Activated naive CD4-positive, alpha-beta T cell treated with anti-CD3 and anti-CD28 coated beads, Interleukin-2, amount 50 U/mL, for 72 hours (primary cell): ENCODE results near the gene ADAMTS20. TPM values are rescaled to one million over a fixed set of nuclear protein-coding genes. Genes with fewer than 3 reads are reported as not detected.

Experiments used
- ATAC-seq, 2 donors: fragments of 150-1000 bp; cut with Tn5 transposase; 2 replicates each; pipeline ENCODE4 v1.10.0; 2021; ENCODE audit warnings: mild to moderate bottlenecking in 2 of 2, moderate library complexity in 2 of 2
- DNase-seq, 2 donors: peaks; one replicate each; pipeline ENCODE4 v3.0.0; 2021 to 2022; ENCODE audit warnings: low spot score in 2 of 2
- H3K27ac Mint-ChIP-seq, 2 donors: one replicate each; pipeline ENCODE4 v1.8.0; 2022; ENCODE audit warnings: mild to moderate bottlenecking in 2 of 2, mixed read lengths in 2 of 2
- H3K36me3 Mint-ChIP-seq, 2 donors: one replicate each; pipeline ENCODE4 v1.8.0; 2022; ENCODE audit warnings: mixed read lengths in 2 of 2
- H3K9me3 Mint-ChIP-seq, 2 donors: one replicate each; pipeline ENCODE4 v1.8.0; 2022; ENCODE audit warnings: mixed read lengths in 2 of 2
- total RNA-seq, 2 donors: library from RNA; stranded (reverse); gene quantifications; one replicate each; pipeline ENCODE4 v1.2.3, GENCODE V29; 2022

The ADAMTS20 gene
- total RNA-seq, 2 donors from 2014 or later: not detected

DNA sequence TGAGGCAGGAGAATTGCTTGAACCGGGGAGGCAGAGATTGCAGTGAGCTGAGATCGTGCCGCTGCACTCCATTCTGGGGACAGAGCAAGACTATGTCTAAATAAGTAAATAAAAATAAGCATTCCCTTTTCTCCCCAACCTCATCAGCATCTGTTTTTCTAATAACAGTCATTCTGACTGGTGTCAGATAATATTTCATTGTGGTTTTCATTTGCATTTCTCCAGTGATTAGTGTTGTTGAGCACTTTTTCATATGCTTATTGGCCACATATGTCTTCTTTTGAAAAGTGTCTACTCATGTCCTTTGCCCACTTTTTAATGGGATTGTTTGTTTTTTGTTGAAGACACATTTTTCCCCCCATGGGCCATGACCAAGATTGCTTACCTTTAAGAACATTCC lies 243.2 kb downstream of the ADAMTS20 start:
- H3K36me3 Mint-ChIP-seq: no peaks in the 10 kb centered on the region

DNA sequence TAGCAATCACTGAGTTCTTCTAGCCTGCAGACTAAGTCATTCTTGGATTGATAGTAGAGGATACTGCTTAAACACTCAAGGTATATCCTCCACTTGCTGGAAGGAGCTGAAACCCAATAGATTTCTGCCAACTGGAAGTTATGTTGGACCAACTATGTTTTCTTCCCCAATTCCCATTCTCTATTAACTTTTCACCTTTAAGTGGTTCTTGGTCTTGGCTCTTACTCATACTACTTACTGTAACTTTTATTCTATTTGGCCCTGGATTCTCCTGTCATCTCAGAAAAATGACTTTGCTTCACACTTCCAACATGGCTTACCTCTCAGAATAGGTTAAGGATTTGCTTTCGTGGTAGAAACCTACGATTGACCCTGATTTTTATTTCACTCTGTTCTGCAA lies 244.9 kb downstream of the ADAMTS20 start:
- Mint-ChIP-seq H3K27ac (no peak overlapping the region), H3K9me3 (peaks cover 6 to 17% of the 10 kb centered on the region in 2 donors), H3K36me3 (no peaks in the 10 kb centered on the region)
- no peak for ATAC-seq
- DNase-seq: no peak

More for the DNA sequence above, 243.2 kb downstream of the ADAMTS20 start:
- Mint-ChIP-seq H3K27ac (no peak overlapping the region), H3K9me3 (peaks cover 6 to 17% of the 10 kb centered on the region in 2 donors)
- ATAC-seq (no peak), DNase-seq (no peak)

DNA sequence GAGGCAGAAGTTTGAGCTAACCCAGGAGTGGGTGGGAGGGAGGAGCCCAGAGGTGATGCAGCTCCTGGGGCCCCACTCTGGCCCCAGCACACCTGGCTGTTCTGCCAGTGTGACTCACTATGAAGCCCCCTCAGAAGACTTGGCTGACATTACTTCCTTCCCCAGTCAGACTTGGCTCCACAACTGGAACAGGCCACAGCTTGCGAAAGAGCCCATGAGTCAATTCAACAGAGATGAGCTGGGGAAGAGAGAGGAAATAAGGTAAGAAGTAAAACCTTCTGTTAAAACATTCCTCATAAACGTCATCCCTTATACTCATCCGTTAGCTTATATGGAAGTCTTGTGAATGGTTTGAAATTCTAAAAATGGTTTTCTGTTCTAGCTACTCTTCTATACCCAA lies 245.9 kb downstream of the ADAMTS20 start:
- H3K27ac Mint-ChIP-seq: no peak overlapping the region
- peaks cover 4 to 15% of the 10 kb centered on the region in 2 donors for H3K9me3 Mint-ChIP-seq
- H3K36me3 Mint-ChIP-seq: no peaks in the 10 kb centered on the region
- ATAC-seq: no peak
- no peak for DNase-seq

DNA sequence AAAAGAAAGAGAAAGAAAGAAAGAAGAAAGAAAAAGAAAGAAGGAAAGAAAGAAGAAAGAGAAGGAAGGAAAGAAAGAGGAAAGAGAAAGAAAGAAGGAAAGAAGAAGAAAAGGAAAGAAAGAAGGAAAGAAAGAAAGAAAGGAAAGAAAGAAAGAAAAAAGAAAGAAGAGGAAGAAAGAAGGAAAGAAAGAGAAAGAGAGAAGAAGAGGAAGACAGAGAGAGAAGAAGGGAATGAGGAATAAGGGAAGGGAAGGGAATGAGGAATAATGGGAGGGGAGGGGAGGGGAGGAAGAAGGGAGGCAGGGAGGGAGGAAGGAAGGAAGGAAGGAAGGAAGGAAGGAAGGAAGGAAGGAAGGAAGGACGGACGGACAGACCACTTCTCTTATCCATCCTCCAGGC lies 246.9 kb downstream of the ADAMTS20 start:
- Mint-ChIP-seq H3K36me3 (no peaks in the 10 kb centered on the region), H3K9me3 (peaks cover 0 to 9% of the 10 kb centered on the region in 2 donors), H3K27ac (no peak overlapping the region)
- DNase-seq (no peak), ATAC-seq (no peak)

Other genes starting within 250 kb of the ADAMTS20 start
- 10 to 100 TPM; 12.6 to 22.5 TPM for gene PUS7L, start 206.6 kb upstream of the ADAMTS20 start, total RNA-seq
- gene IRAK4, start 206.7 kb upstream of the ADAMTS20 start, total RNA-seq: 10 to 100 TPM; 11.6 to 31.0 TPM